Measurements from ENCODE around the gene UQCC2.

UQCC2 gene

DNA sequence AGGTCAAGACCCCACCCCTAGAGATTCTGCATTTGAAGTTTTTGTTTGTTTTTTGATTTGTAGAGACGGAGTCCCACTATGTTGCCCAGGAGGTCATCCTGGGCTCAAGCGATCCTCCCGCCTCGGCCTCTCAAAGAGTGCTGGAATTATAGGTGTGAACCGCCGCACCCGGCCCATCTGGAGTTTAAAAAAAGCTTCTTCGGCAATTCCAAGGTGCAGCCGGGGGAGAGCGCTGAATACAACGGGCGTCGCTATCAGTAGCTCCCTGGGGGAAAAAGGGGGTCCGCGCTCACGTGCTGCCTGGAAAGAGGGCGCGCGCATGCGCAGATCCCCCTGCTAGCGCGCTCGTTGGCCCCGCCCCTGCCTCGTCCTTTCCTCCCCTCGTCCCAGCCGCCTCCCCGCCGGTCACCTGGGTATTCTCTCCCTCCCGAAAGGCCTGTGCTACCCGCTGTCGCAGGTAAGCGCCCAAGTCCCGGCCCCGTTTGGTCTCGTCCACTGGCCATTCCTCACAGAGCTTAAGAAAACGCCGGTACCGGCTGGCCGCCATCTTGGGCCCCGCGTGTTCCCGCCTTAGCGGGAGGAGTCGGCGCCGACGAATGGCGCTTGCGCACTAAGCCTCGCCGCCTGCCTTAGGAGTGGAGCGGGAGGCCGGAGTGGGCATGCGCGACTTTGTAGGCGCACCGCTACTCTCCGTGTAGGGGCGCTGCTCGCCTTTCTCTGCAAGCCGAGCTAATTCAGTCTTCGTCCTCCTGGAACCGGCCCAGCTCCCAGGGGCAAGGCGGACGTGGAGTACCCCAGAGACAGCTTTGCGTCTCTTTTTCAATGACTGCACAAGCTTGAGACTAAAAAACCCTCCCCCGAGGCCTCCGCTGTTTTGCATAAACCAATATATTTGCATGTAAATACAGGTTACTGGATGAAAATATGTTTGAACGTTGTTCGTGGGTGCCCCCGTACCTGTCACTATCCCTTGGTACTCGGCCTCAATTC is at the start of gene UQCC2:
Gene UQCC2, minus strand, starts transcription at position 561 of the 990 bp plus-strand sequence. Its CDS starts 14 bp downstream, at position 547.
- in situ Hi-C loops (cut with HindIII; ENCODE audit: low sequenced_read_pairs): loop anchor here (5.0 kb wide), 1 partner anchor 124 kb away; no protein-coding TSS in a partner anchor

- in situ Hi-C loops (cut with HindIII; ENCODE audit: low sequenced_read_pairs): loop anchor here (5.0 to 25.0 kb wide), 2 partner anchors 57 to 377 kb away; partner anchors contain the start of gene GRM4
Measured at GRCh38 chr6:33759887-33760629, 48.6 kb upstream of the UQCC2 start.

- in situ Hi-C loops (cut with HindIII; ENCODE audit: low sequenced_read_pairs): loop anchor here (25.0 kb wide), 1 partner anchor 378 kb away; the partner anchor contains the start of gene GRM4
Measured at GRCh38 chr6:33758815-33759216, 47.3 kb upstream of the UQCC2 start.

- in situ Hi-C loops (cut with HindIII; ENCODE audit: low sequenced_read_pairs): loop anchor here (25.0 kb wide), 1 partner anchor 379 kb away; the partner anchor contains the start of gene GRM4
Measured at GRCh38 chr6:33757906-33758305, 46.4 kb upstream of the UQCC2 start.

GRCh38 chr6:33757113-33757512 is 45.6 kb upstream of the UQCC2 start:
- in situ Hi-C loops (cut with HindIII; ENCODE audit: low sequenced_read_pairs): loop anchor here (25.0 kb wide), 1 partner anchor 380 kb away; the partner anchor contains the start of gene GRM4

DNA sequence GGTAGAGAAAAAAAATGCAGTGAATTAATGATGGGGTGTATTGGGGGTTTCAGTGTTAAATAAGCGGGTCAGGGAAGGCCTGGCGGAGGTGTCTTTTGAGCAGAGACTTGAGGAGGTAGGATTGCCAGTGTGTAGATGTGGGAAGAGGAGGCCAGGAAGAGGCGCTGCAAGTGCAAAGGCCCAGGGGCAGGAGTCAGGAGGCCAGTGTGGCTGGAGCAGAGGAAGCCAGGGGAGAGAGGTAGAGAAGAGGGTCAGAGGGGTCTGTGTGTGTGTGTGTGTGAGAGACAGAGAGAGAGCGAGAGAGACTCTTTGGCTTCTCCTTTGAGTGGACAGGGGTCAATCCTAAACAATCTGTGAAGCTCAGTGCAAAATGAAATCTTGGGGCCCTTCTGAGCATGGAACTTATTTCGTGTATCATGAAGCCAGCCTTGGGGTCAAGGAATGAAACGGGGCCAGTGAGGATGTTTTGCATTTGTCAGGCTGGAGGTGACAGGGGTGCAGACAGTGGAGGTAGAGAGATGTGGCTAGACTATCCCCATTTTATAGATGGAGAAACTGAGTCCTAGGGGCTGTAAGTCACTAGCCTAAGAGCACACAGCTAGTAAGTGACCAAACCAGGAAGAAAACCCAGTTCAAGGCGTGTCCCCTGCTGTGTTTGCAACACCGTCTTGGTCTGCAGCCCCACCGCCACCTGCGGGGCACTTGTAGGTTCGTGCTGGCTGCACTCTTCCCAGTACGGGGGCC is 44.9 kb upstream of the UQCC2 start:
- in situ Hi-C loops (cut with HindIII; ENCODE audit: low sequenced_read_pairs): loop anchor here (25.0 kb wide), 1 partner anchor 381 kb away; the partner anchor contains the start of gene GRM4

- in situ Hi-C loops (cut with HindIII; ENCODE audit: low sequenced_read_pairs): loop anchor here (25.0 kb wide), 1 partner anchor 382 kb away; the partner anchor contains the start of gene GRM4
Measured at GRCh38 chr6:33755070-33755869, 43.8 kb upstream of the UQCC2 start.

DNA sequence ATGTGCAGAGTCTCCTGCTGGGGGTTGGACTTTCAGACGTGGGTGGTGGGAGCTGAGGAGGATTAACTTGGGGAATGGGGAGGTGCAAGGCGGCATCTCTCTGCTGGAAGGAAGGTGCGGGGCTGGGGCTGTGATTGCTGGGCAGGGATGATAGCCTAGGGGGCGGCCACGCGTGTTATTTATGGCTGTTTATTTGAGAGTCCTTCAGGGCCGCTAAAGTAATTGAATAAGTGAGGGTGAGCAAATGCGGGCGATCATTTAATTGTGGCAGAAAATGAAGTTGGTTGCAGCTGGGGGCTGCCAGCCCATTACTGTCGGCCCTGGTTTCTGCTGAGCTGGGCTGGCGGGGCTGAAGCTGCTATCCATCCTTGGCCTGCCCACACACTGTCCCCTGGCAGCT is 42.7 kb upstream of the UQCC2 start:
- in situ Hi-C loops (cut with HindIII; ENCODE audit: low sequenced_read_pairs): loop anchor here (25.0 kb wide), 1 partner anchor 383 kb away; the partner anchor contains the start of gene GRM4

DNA sequence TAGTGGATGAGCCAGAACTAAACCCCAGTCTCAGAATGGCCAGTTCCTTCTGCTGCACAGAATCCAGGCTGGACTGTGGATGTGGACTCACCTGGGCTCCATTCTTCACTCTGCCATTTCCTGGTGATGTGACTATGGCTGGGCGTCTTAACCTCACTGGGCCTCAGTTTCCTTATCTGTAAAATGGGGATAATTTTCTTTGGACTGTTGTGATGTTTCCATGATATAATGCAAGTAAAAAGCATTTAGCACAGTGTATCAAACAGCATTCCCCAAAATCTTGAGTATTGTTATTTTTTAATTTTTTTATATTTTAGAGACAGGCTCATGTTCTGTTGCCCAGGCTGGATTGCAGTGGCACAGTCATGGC is 41.1 kb upstream of the UQCC2 start:
- in situ Hi-C loops (cut with HindIII; ENCODE audit: low sequenced_read_pairs): loop anchor here (25.0 kb wide), 1 partner anchor 385 kb away; the partner anchor contains the start of gene GRM4

DNA sequence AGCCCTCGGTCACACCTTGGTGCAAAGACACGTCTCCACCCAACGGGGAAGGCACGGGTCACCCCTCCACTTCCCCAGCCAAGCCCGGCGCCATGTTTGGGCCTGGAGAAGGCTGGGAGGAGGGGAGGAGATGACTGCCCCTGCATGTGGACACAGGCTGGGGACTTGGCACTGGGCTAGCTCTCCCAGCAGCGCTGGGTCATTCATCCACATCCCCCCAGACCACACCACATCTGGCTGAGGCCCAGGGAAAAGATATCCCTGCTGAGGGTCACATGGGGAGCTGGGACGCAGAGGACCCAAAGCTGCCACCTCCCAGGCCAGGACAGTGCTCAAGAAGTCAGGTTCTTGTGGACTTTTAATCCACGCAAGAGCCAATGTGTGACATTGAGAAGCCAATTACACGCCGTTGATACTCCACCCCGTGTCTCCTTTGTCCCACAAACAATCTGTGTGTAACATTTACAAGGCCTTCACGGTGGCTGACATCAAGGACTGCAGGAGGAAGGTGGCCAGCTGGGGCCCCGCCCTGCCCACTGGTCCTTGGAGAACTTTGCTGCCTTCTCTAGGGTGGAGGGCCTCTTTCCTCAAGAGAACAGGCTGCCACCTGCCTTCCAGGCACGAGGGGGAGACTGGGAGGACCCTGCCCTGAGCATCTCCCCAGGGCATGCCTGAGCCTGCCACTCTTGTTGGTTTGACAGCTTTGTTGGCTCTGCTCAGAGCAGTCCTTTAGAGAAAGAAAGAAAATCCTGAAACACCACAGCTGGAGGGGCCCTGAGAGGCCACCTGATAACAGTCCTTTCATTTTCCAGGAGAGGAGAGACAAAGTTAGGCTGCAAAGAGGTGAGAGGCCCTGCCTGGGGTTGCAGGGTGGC is 40.5 kb upstream of the UQCC2 start:
- in situ Hi-C loops (cut with HindIII; ENCODE audit: low sequenced_read_pairs): loop anchor here (25.0 kb wide), 1 partner anchor 385 kb away; the partner anchor contains the start of gene GRM4

DNA sequence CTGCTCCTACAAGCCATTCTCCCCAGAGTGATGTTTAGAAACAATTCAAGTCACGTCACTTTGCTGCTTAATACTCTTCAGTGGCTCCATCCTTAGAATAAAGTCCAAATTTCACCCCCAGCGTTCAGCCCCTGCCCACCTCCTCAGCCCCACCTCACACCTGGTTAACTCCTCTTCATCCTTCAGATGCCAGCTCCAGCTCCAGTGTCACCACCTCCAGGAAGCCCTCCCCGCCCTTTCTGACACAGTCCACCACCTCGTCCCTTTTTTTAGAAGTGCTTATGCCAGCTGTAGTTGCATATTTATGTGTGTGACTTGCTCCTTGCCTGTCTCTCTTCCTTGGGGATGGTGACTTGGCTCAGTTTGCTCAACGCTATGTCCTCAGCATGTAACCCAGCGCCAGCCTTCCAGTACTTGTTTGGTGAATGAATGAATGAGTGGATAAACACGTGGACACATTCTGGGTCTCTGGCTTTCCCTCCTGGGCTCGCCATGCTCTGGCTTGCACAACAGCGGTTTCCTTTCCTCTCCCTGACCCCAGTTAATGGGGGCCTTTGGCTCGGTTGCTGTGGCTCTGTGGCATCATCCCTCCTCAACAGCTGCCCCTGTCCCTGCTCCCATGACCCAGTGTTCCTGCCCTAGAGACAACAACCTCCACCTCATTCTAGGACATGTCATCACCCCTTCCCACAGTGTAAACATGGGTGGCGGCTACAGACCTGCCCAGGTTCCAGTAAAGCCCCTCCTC is 38.9 kb upstream of the UQCC2 start:
- in situ Hi-C loops (cut with HindIII; ENCODE audit: low sequenced_read_pairs): loop anchor here (25.0 kb wide), 1 partner anchor 387 kb away; the partner anchor contains the start of gene GRM4

DNA sequence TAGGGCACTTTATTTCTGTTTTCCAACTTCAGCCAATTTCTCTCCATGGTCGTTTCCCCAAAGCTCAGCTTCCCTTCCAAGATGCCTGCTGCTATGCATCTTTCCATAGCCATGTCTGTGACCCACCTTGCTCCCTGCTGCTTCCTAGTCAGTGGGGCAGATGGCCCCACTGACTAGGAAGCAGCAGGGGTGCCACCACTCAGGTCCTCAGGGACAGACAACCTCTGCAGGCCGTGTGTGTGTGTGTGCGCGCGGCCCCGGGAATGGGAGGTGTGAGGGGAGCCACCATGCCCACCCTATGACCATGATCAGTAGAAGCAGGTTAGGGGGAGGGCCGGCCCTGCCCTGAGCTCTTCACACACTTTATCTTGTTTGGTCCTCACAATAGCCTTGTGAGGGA is 37.9 kb upstream of the UQCC2 start:
- in situ Hi-C loops (cut with HindIII; ENCODE audit: low sequenced_read_pairs): no loop called here

GRCh38 chr6:33748841-33749240 is 37.3 kb upstream of the UQCC2 start:
- in situ Hi-C loops (cut with HindIII; ENCODE audit: low sequenced_read_pairs): no loop called here

- in situ Hi-C loops (cut with HindIII; ENCODE audit: low sequenced_read_pairs): no loop called here
Measured at GRCh38 chr6:33747823-33748222, 36.3 kb upstream of the UQCC2 start.

DNA sequence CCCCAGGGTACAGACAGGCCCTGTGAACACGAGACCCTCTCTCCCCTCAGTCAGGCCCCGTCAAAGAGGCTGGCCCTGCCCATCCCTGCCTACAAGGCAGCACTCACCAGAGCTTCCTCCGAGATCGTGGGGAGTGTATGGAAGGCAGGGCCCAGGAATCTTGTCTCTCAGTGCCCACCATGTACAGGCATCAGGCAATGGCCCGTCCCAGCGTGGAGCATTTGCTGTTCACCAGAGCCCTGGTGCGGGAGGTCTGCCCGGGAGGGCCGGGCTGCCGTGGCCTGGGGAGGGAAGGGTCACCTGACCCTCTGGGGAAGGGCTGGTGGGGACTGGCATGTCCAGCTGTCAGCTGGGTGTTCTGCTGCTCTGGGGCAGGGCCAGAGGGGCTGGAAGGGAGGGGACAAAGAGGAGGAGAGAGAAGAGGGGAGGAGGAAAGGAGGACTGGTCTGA is 35.2 kb upstream of the UQCC2 start, which contains the start of gene IP6K3:
Gene IP6K3, minus strand, starts transcription at position 255 of the 450 bp plus-strand sequence. CDS start 11,429 bp downstream, outside the sequence.
- in situ Hi-C loops (cut with HindIII; ENCODE audit: low sequenced_read_pairs): no loop called here

GRCh38 chr6:33746036-33746600 is 34.6 kb upstream of the UQCC2 start:
- in situ Hi-C loops (cut with HindIII; ENCODE audit: low sequenced_read_pairs): no loop called here

- in situ Hi-C loops (cut with HindIII; ENCODE audit: low sequenced_read_pairs): no loop called here
Measured at GRCh38 chr6:33745548-33745947, 34.0 kb upstream of the UQCC2 start.
